Bronchial epithelial cell (primary cell): ENCODE measurements around the gene MPC1. TPM values are rescaled to one million over a fixed set of nuclear protein-coding genes. Genes with fewer than 3 reads are reported as not detected.

ENCODE experiments used
- DNase-seq: peaks from one replicate; pipeline ENCODE4 v3.0.0-alpha.2; 2010; ENCODE audit warnings: low read depth
- FAIRE-seq: peaks from 2 replicates; lab custom pipeline; 2011; peaks lifted over from hg19 to GRCh38; lab: Jason Lieb, UNC
- H3K27me3 ChIP-seq: 2 replicates; pipeline ENCODE4 v1.5.1; 2011; ENCODE audit warnings: low read length; ENCODE audit not compliant: control insufficient read depth, insufficient read depth
- H3K36me3 ChIP-seq: 2 replicates; pipeline ENCODE4 v1.5.1; 2011; ENCODE audit warnings: low read length; ENCODE audit not compliant: control insufficient read depth, insufficient read depth
- H3K4me3 ChIP-seq: 2 replicates; pipeline ENCODE4 v1.5.1; 2011; ENCODE audit warnings: mild to moderate bottlenecking, low read depth, low read length, control low read depth
- total RNA-seq: library from RNA; depleted of rRNA; stranded (reverse); fragments of >200 nt; gene quantifications from 2 replicates; pipeline ENCODE4 v1.2.1, GENCODE V29; 2014
- TF ChIP-seq, protein P1 (sequence below): IDR thresholded peaks from 2 replicates; pipeline ENCODE4 v1.5.1; 2011; ENCODE audit warnings: mild to moderate bottlenecking, moderate library complexity, low read length, control low read depth, inconsistent platforms; ENCODE audit not compliant: insufficient read depth, severe bottlenecking

The MPC1 gene
- total RNA-seq, 1 donor from 2014 or later: 40.5 TPM

DNA sequence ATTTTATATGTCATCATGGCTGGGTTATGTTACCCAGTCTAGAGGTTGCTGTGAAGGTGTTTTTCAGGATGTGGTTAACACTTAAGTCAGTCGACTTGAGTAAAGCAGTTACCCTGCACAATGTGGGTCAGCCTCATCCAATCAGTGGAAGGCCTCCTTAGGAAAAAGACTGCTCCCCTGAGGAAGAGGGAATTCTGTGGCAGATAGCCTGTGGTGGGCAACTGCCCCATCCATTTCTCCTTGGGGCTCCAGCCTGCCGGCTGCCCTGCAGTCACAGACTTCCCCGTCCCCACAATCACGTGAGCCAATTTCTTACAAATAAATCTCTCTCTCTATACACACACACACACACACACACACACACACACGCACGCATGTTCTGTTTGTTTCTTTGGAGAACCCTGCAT is 34.5 kb upstream of the MPC1 start:
- no peak for DNase-seq
- TF ChIP-seq, protein P1, sequence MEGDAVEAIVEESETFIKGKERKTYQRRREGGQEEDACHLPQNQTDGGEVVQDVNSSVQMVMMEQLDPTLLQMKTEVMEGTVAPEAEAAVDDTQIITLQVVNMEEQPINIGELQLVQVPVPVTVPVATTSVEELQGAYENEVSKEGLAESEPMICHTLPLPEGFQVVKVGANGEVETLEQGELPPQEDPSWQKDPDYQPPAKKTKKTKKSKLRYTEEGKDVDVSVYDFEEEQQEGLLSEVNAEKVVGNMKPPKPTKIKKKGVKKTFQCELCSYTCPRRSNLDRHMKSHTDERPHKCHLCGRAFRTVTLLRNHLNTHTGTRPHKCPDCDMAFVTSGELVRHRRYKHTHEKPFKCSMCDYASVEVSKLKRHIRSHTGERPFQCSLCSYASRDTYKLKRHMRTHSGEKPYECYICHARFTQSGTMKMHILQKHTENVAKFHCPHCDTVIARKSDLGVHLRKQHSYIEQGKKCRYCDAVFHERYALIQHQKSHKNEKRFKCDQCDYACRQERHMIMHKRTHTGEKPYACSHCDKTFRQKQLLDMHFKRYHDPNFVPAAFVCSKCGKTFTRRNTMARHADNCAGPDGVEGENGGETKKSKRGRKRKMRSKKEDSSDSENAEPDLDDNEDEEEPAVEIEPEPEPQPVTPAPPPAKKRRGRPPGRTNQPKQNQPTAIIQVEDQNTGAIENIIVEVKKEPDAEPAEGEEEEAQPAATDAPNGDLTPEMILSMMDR: no peak
- H3K36me3 ChIP-seq: peaks cover 4% of the 10 kb centered on the region
- FAIRE-seq: no peak
- no peak overlapping the region for H3K4me3 ChIP-seq
- H3K27me3 ChIP-seq: no peaks in the 10 kb centered on the region

DNA sequence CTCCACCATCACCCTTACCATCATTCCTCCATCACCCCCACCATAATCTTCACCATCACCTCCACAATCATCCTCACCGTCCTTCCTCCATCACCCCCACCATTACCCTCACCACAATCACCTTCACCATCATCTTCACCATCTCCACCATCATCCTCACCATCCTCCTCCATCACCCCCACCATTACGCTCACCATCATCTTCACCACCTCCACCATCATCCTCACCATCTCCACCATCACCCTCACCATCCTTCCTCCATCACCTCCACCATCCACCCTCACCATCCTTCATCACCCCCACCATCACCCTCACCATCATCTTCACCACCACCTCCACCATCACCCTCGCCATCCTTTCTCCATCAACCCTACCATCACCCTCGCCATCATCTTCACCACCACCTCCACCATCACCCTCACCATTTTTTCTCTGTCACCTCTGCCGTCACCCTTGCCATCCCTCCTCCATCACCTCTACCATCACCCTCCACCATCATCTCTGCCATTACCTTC is 33.1 kb upstream of the MPC1 start:
- TF ChIP-seq, protein P1: no peak
- Histone ChIP-seq H3K4me3 (no peak overlapping the region), H3K36me3 (peaks cover 4% of the 10 kb centered on the region), H3K27me3 (no peaks in the 10 kb centered on the region)
- FAIRE-seq (peak; percentile 100), DNase-seq (no peak)

DNA sequence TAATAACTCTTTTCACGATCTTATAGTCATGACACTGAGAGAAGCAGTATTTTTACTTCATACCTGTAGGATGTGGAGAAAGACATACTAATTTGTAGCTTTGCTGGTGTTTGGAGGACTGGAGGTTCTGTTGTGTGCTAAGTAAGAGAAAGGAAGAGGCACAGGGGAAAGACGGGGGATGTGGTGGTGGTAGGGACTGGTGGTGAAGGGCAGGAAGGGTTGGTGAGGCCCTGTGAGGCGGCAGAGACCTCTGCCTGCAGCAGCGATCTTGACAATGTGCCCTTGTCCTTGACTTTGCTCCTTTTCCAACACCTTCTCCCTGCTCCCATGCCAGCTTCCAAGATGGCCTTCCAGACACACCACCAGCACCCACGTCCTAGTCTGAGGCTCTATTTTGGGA is 32.6 kb upstream of the MPC1 start:
- no peak for FAIRE-seq
- TF ChIP-seq, protein P1: no peak
- peaks cover 4% of the 10 kb centered on the region for H3K36me3 ChIP-seq
- DNase-seq: no peak
- no peak overlapping the region for H3K4me3 ChIP-seq
- no peaks in the 10 kb centered on the region for H3K27me3 ChIP-seq

DNA sequence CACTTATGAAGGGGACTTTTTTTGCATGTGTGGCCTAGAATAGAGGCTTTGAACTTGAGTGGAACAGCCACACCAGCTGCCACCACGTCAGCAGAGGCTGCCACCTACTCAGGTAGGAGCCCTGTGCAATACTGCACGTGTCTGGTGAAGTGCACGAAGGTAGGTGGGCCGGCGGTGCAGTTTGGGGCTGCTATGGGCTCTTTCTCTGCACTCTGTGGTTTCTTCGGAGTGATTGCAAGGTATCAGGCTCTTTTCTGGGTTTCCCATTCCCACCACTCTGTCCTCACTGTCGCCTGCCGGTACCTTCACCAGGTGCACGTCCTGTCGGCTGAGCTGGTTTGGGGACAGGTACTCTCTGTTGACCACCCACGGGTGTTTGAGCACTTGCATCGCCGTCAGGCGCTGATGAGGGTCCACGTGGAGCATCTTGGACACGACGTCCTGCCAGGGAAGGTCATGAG is 30.8 kb upstream of the MPC1 start:
- H3K4me3 ChIP-seq: no peak overlapping the region
- no peak for DNase-seq
- FAIRE-seq: no peak
- TF ChIP-seq, protein P1: no peak
- H3K27me3 ChIP-seq: no peaks in the 10 kb centered on the region
- H3K36me3 ChIP-seq: peaks cover 2% of the 10 kb centered on the region

DNA sequence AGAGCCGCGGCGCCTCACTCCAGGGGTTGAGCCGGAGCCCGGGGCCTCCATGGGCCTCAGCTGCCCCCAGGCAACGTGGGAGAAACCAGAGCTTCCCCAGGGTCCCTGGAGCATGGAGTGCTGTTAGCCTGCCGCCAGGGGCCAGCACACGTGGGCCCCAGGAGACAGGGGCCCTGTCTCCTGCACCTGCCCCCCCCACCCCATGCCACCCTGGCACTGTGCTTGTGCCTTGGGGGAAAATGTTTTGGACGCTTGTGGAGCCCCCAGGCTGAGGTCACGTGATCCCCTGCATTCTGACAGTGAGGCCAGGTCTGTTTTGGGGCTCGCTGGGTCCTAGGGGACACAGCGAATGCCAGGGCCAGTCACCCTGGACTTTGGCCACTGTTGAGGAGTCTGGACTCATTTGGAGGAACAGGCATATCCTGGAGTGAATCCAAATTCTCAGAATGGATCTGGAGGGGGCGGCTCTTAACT is 30.2 kb upstream of the MPC1 start:
- Histone ChIP-seq H3K27me3 (no peaks in the 10 kb centered on the region), H3K4me3 (no peak overlapping the region), H3K36me3 (peaks cover 2% of the 10 kb centered on the region)
- no peak for DNase-seq
- FAIRE-seq: no peak
- TF ChIP-seq, protein P1: no peak
